Breast epithelium (tissue), 3 donors: ENCODE data around the gene OR51A4.

Experiments used
- CTCF ChIP-seq, 3 donors: fragments of 450-650 bp; IDR thresholded peaks; one replicate each; pipeline ENCODE4 v1.5.1; 2016 to 2017; ENCODE audit warnings: antibody characterized with exemption in 3 of 3, mild to moderate bottlenecking in 3 of 3, moderate library complexity in 3 of 3
- POLR2A ChIP-seq: fragments of 450-650 bp; IDR thresholded peaks from one replicate; pipeline ENCODE4 v1.6.1; 2016; ENCODE audit warnings: antibody characterized with exemption, mild to moderate bottlenecking, moderate library complexity

- no peak for TF ChIP-seq POLR2A
- TF ChIP-seq CTCF (IDR thresholded peaks at IDR 0.05), result no peak
Observed at GRCh38 chr11:4919250-4919649, 28.2 kb downstream of the OR51A4 start, which contains the start of gene OR51G2.
